Gastroesophageal sphincter (tissue), 4 donors: ENCODE measurements around the gene WDR88. TPM values are rescaled to one million over a fixed set of nuclear protein-coding genes. Genes with fewer than 3 reads are reported as not detected.

ENCODE experiments used
- ATAC-seq: fragments of 150-250 bp; one replicate; pipeline ENCODE4 v1.9.1; 2016; ENCODE audit warnings: mild to moderate bottlenecking, moderate library complexity
- H3K27ac ChIP-seq, 4 donors: fragments of 200-600 bp; sonication (generic) in 3 of 4; 1 replicate in 3 of 4; 2 replicates in 1 of 4; pipeline ENCODE4 v1.5.1; 2016 to 2019
- H3K27me3 ChIP-seq: fragments of 200-600 bp; sonication (generic); one replicate; pipeline ENCODE4 v1.5.1; 2019
- H3K36me3 ChIP-seq, 2 donors: fragments of 200-600 bp; sonication (generic); one replicate each; pipeline ENCODE4 v1.5.1; 2019; ENCODE audit warnings: control low read depth in 1 of 2
- H3K4me1 ChIP-seq, 3 donors: fragments of 200-600 bp; sonication (generic); 1 replicate in 2 of 3; 2 replicates in 1 of 3; pipeline ENCODE4 v1.5.1; 2016 to 2019; ENCODE audit warnings: control low read depth in 2 of 3
- H3K4me3 ChIP-seq, 2 donors: fragments of 200-600 bp; sonication (generic); one replicate each; pipeline ENCODE4 v1.5.1; 2019; ENCODE audit warnings: mild to moderate bottlenecking in 1 of 2, moderate library complexity in 1 of 2
- H3K9me3 ChIP-seq, 3 donors: fragments of 200-600 bp; sonication (generic); one replicate each; pipeline ENCODE4 v1.5.1; 2017 to 2019; ENCODE audit warnings: control low read depth in 2 of 3
- EP300 ChIP-seq: sonication (generic); formaldehyde crosslinking; IDR thresholded peaks from one replicate; pipeline ENCODE4 v1.6.1; 2017; ENCODE audit warnings: antibody characterized with exemption, mild to moderate bottlenecking
- POLR2A ChIP-seq, 2 donors: fragments of 450-650 bp; IDR thresholded peaks; one replicate each; pipeline ENCODE4 v1.6.1; 2017; ENCODE audit warnings: antibody characterized with exemption in 2 of 2, mild to moderate bottlenecking in 2 of 2, moderate library complexity in 1 of 2
- POLR2AphosphoS5 ChIP-seq: sonication (generic); formaldehyde crosslinking; IDR thresholded peaks from one replicate; pipeline ENCODE4 v1.6.1; 2017; ENCODE audit warnings: antibody characterized with exemption
- WGBS, 2 donors: methylation state at CpG; one replicate each; pipeline ENCODE4 v1.1.5; 2018; ENCODE audit warnings: low coverage in 1 of 2; 5-methylcytosine and 5-hydroxymethylcytosine counted together
- total RNA-seq, 4 donors: library from RNA; depleted of rRNA; stranded (reverse); fragments of >200 nt; gene quantifications; one replicate each; pipeline ENCODE4 v1.1.0, GENCODE V29; 2016
- TF ChIP-seq, protein P1 (sequence below), 4 experiments: fragments of 200-600 bp in 2 of 4; fragments of 450-650 bp in 2 of 4; sonication (generic) in 1 of 4; IDR thresholded peaks; one replicate each; pipeline ENCODE4 v1.5.1; 2017 to 2019; ENCODE audit warnings: antibody characterized with exemption in 4 of 4, mild to moderate bottlenecking in 2 of 4, moderate library complexity in 2 of 4

WDR88 gene
- total RNA-seq, 4 donors from 2014 or later = not detected

- TF ChIP-seq, protein P1, sequence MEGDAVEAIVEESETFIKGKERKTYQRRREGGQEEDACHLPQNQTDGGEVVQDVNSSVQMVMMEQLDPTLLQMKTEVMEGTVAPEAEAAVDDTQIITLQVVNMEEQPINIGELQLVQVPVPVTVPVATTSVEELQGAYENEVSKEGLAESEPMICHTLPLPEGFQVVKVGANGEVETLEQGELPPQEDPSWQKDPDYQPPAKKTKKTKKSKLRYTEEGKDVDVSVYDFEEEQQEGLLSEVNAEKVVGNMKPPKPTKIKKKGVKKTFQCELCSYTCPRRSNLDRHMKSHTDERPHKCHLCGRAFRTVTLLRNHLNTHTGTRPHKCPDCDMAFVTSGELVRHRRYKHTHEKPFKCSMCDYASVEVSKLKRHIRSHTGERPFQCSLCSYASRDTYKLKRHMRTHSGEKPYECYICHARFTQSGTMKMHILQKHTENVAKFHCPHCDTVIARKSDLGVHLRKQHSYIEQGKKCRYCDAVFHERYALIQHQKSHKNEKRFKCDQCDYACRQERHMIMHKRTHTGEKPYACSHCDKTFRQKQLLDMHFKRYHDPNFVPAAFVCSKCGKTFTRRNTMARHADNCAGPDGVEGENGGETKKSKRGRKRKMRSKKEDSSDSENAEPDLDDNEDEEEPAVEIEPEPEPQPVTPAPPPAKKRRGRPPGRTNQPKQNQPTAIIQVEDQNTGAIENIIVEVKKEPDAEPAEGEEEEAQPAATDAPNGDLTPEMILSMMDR (IDR thresholded peaks at IDR 0.05) = no peak
- TF ChIP-seq POLR2AphosphoS5 (no peak), EP300 (no peak), POLR2A (IDR thresholded peaks at IDR 0.05) (no peak)
- ATAC-seq = no peak
- H3K27ac ChIP-seq = no peak overlapping the region
- WGBS, 2 donors = 40 to 71% methylated on average over 1 to 3 of the region's 6 CpGs
- H3K36me3 ChIP-seq = peaks cover 0 to 83% of the 10 kb centered on the region in 2 donors
- H3K9me3 ChIP-seq = no peaks in the 10 kb centered on the region
- no peaks in the 10 kb centered on the region for H3K4me1 ChIP-seq
- no peaks in the 10 kb centered on the region for H3K27me3 ChIP-seq
- H3K4me3 ChIP-seq = no peak overlapping the region
Measured at GRCh38 chr19:33203529-33203928, 71.6 kb downstream of the WDR88 start.

GRCh38 chr19:33204136-33204973 lies 72.4 kb downstream of the WDR88 start:
- H3K4me1 ChIP-seq = no peaks in the 10 kb centered on the region
- ATAC-seq = no peak
- no peaks in the 10 kb centered on the region for H3K27me3 ChIP-seq
- 81% methylated on average over 7 of the region's 32 CpGs; no CpG with 5 or more reads in 1 of the 2 donors for WGBS, 2 donors
- no peak for TF ChIP-seq EP300
- TF ChIP-seq POLR2A (IDR thresholded peaks at IDR 0.05) = no peak
- TF ChIP-seq POLR2AphosphoS5 = no peak
- TF ChIP-seq, protein P1 (IDR thresholded peaks at IDR 0.05) = no peak
- no peak overlapping the region for H3K4me3 ChIP-seq
- H3K36me3 ChIP-seq = peaks cover 0 to 75% of the 10 kb centered on the region in 2 donors
- H3K9me3 ChIP-seq = no peaks in the 10 kb centered on the region
- no peak overlapping the region for H3K27ac ChIP-seq

- no peak overlapping the region for H3K27ac ChIP-seq
- no peaks in the 10 kb centered on the region for H3K4me1 ChIP-seq
- H3K9me3 ChIP-seq = no peaks in the 10 kb centered on the region
- TF ChIP-seq EP300 = no peak
- TF ChIP-seq, protein P1 (IDR thresholded peaks at IDR 0.05) = no peak
- no peak for TF ChIP-seq POLR2AphosphoS5
- TF ChIP-seq POLR2A (IDR thresholded peaks at IDR 0.05) = no peak
- WGBS, 2 donors = 76% methylated on average over 3 of the region's 27 CpGs; no CpG with 5 or more reads in 1 of the 2 donors
- H3K4me3 ChIP-seq = no peak overlapping the region
- ATAC-seq = no peak
- no peaks in the 10 kb centered on the region for H3K27me3 ChIP-seq
- peaks cover 0 to 73% of the 10 kb centered on the region in 2 donors for H3K36me3 ChIP-seq
Measured at GRCh38 chr19:33205110-33205509, 73.2 kb downstream of the WDR88 start.

DNA sequence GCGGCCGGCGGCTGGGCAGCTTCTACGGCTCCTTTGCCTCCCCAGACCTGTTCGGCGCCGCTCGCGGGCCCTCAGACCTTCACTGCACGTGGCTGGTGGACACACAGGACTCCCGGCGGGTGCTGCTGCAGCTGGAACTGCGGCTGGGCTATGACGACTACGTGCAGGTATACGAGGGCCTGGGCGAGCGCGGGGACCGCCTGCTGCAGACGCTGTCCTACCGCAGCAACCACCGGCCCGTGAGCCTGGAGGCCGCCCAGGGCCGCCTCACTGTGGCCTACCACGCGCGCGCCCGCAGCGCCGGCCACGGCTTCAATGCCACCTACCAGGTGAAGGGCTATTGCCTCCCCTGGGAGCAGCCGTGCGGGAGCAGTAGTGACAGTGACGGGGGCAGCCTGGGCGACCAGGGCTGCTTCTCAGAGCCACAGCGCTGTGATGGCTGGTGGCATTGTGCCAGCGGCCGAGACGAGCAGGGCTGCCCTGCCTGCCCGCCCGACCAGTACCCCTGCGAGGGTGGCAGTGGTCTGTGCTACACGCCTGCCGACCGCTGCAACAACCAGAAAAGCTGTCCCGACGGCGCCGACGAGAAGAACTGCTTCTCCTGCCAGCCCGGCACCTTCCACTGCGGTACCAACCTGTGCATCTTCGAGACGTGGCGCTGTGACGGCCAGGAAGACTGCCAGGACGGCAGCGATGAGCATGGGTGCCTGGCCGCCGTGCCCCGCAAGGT lies 73.8 kb downstream of the WDR88 start:
- no CpG with 5 or more reads among the region's 64 CpGs for WGBS, 2 donors
- H3K36me3 ChIP-seq = peaks cover 0 to 69% of the 10 kb centered on the region in 2 donors
- H3K9me3 ChIP-seq = no peaks in the 10 kb centered on the region
- TF ChIP-seq, protein P1 (IDR thresholded peaks at IDR 0.05) = no peak
- no peak for TF ChIP-seq POLR2A (IDR thresholded peaks at IDR 0.05)
- no peak for TF ChIP-seq EP300
- no peak for TF ChIP-seq POLR2AphosphoS5
- H3K4me1 ChIP-seq = no peaks in the 10 kb centered on the region
- no peaks in the 10 kb centered on the region for H3K27me3 ChIP-seq
- no peak overlapping the region for H3K4me3 ChIP-seq
- no peak overlapping the region for H3K27ac ChIP-seq
- ATAC-seq = no peak
